Measurements from ENCODE around the gene COTL1. TPM values are rescaled to one million over a fixed set of nuclear protein-coding genes. Genes with fewer than 3 reads are reported as not detected.
A peak's percentile ranks its signal among the peaks of the same experiment; 100 is the strongest.

COTL1 gene
- total RNA-seq, 1 experiment from 2014 or later, result 102 TPM

DNA sequence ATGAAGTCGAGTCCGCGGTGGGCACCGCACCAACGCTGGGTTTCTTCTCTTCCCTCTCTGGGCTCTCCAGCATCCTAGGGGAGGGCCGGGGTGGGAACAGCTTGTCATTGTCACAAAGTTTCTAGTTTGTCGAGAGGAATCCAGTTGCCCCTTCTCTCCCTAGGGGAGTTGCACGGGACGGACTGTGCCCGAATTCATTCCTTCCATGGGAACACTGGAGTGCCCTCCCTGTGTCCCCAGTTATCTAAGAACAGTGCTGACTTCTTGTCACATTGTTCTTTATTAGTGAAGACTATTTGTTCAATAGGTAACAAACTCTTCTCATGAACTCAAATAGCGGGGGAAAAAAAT lies 31.6 kb upstream of the COTL1 start:
- H3K4me3 Mint-ChIP-seq, result peak overlapping the region; percentile 73
- POLR2A ChIA-PET, result interaction anchor here (0.6 kb wide), 1 partner anchor 270 kb away, joined by 4 read pairs; no protein-coding TSS in a partner anchor
- H3K9me3 Mint-ChIP-seq, result no peaks in the 10 kb centered on the region
- no peak overlapping the region for H3K27ac Mint-ChIP-seq
- no peak for DNase-seq (ENCODE audit: low spot score)
- TF ChIP-seq, protein P1, sequence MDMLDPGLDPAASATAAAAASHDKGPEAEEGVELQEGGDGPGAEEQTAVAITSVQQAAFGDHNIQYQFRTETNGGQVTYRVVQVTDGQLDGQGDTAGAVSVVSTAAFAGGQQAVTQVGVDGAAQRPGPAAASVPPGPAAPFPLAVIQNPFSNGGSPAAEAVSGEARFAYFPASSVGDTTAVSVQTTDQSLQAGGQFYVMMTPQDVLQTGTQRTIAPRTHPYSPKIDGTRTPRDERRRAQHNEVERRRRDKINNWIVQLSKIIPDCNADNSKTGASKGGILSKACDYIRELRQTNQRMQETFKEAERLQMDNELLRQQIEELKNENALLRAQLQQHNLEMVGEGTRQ (CRISPR knock-in tag; IDR thresholded peaks at IDR 0.05), result no peak
- TF ChIP-seq FOXK1 (CRISPR knock-in tag; IDR thresholded peaks at IDR 0.05), result no peak
- TF ChIP-seq, protein P2, sequence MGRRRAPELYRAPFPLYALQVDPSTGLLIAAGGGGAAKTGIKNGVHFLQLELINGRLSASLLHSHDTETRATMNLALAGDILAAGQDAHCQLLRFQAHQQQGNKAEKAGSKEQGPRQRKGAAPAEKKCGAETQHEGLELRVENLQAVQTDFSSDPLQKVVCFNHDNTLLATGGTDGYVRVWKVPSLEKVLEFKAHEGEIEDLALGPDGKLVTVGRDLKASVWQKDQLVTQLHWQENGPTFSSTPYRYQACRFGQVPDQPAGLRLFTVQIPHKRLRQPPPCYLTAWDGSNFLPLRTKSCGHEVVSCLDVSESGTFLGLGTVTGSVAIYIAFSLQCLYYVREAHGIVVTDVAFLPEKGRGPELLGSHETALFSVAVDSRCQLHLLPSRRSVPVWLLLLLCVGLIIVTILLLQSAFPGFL (CRISPR knock-in tag; IDR thresholded peaks at IDR 0.05; ENCODE audit: borderline replicate concordance), result no peak
- no peak for TF ChIP-seq FOXP1 (CRISPR knock-in tag; IDR thresholded peaks at IDR 0.05; ENCODE audit: borderline replicate concordance)
- TF ChIP-seq, protein P3, sequence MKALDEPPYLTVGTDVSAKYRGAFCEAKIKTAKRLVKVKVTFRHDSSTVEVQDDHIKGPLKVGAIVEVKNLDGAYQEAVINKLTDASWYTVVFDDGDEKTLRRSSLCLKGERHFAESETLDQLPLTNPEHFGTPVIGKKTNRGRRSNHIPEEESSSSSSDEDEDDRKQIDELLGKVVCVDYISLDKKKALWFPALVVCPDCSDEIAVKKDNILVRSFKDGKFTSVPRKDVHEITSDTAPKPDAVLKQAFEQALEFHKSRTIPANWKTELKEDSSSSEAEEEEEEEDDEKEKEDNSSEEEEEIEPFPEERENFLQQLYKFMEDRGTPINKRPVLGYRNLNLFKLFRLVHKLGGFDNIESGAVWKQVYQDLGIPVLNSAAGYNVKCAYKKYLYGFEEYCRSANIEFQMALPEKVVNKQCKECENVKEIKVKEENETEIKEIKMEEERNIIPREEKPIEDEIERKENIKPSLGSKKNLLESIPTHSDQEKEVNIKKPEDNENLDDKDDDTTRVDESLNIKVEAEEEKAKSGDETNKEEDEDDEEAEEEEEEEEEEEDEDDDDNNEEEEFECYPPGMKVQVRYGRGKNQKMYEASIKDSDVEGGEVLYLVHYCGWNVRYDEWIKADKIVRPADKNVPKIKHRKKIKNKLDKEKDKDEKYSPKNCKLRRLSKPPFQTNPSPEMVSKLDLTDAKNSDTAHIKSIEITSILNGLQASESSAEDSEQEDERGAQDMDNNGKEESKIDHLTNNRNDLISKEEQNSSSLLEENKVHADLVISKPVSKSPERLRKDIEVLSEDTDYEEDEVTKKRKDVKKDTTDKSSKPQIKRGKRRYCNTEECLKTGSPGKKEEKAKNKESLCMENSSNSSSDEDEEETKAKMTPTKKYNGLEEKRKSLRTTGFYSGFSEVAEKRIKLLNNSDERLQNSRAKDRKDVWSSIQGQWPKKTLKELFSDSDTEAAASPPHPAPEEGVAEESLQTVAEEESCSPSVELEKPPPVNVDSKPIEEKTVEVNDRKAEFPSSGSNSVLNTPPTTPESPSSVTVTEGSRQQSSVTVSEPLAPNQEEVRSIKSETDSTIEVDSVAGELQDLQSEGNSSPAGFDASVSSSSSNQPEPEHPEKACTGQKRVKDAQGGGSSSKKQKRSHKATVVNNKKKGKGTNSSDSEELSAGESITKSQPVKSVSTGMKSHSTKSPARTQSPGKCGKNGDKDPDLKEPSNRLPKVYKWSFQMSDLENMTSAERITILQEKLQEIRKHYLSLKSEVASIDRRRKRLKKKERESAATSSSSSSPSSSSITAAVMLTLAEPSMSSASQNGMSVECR (CRISPR knock-in tag; IDR thresholded peaks at IDR 0.05; ENCODE audit: borderline replicate concordance), result no peak
- TF ChIP-seq HMGA2 (CRISPR knock-in tag; IDR thresholded peaks at IDR 0.05), result no peak
- TF ChIP-seq, protein P4, sequence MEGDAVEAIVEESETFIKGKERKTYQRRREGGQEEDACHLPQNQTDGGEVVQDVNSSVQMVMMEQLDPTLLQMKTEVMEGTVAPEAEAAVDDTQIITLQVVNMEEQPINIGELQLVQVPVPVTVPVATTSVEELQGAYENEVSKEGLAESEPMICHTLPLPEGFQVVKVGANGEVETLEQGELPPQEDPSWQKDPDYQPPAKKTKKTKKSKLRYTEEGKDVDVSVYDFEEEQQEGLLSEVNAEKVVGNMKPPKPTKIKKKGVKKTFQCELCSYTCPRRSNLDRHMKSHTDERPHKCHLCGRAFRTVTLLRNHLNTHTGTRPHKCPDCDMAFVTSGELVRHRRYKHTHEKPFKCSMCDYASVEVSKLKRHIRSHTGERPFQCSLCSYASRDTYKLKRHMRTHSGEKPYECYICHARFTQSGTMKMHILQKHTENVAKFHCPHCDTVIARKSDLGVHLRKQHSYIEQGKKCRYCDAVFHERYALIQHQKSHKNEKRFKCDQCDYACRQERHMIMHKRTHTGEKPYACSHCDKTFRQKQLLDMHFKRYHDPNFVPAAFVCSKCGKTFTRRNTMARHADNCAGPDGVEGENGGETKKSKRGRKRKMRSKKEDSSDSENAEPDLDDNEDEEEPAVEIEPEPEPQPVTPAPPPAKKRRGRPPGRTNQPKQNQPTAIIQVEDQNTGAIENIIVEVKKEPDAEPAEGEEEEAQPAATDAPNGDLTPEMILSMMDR (IDR thresholded peaks at IDR 0.05), result no peak
- TF ChIP-seq, protein P5, sequence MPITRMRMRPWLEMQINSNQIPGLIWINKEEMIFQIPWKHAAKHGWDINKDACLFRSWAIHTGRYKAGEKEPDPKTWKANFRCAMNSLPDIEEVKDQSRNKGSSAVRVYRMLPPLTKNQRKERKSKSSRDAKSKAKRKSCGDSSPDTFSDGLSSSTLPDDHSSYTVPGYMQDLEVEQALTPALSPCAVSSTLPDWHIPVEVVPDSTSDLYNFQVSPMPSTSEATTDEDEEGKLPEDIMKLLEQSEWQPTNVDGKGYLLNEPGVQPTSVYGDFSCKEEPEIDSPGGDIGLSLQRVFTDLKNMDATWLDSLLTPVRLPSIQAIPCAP (CRISPR knock-in tag; IDR thresholded peaks at IDR 0.05), result no peak
- TF ChIP-seq TEAD4 (CRISPR knock-in tag; IDR thresholded peaks at IDR 0.05), result no peak
- no peak for TF ChIP-seq PRRX2 (CRISPR knock-in tag; IDR thresholded peaks at IDR 0.05)
- TF ChIP-seq OVOL2 (CRISPR knock-in tag; IDR thresholded peaks at IDR 0.05; ENCODE audit: borderline replicate concordance), result no peak
- no peak for TF ChIP-seq EMX1 (CRISPR knock-in tag; IDR thresholded peaks at IDR 0.05)
- peaks cover 20% of the 10 kb centered on the region for H3K4me1 Mint-ChIP-seq
- H3K27me3 Mint-ChIP-seq (ENCODE audit: low read depth), result peaks cover 19% of the 10 kb centered on the region
- ATAC-seq, result no peak
- peaks cover 20% of the 10 kb centered on the region; the same call in 1 of the 2 replicates for H3K36me3 Mint-ChIP-seq
- CTCF ChIA-PET, result interaction anchor here (0.7 to 3.9 kb wide), 4 partner anchors 23 to 852 kb away, joined by 3 to 23 read pairs (median 10); no protein-coding TSS in a partner anchor

DNA sequence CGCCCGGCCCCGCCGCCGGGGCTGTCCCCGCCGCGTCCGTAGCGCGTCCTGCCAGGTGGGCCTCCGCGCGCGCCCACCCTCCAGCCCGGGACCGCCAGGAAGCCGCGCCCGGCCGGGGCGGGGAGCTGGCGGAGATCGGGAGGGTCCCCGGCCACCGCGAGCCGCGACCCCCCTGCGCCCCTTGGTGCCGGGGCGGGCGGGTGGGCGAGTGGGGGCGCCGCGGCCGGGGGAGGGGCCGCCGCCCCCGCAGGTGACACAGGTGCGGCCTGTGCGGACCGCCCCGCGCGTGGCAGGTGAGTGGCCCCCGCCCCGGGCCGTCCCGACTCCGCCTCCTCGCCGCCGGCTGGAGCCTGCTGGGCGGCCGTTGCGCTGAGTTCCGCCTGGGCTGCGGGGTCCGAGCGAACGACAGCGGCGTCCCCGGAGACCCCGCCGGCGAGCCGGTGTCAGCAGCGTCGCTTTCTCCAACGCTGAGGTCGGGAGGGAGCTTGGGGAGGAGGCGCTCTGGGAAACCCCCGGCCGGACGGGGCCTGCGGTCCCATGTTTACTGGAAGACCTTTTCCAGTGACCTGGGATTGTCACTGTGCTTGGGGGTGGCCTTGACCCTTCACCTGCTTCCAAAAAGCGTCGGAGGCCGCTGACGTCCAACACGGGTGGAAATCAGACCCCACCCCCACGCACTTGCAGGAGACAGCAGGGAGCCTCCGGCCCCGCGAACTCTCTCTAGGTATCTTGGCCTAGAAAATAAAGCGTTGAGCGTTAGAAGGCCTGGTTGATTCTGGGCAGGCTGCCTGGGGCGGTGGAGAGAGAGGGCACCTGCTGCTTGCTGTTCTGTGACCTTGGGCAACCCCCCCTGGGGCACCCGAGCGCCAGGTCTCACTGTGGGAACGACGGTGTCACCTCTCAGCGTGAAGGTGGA lies 31.0 kb upstream of the COTL1 start:
- peaks cover 15% of the 10 kb centered on the region; the same call in 1 of the 2 replicates for H3K36me3 Mint-ChIP-seq
- peak; percentile 51 for DNase-seq (ENCODE audit: low spot score)
- H3K9me3 Mint-ChIP-seq, result no peaks in the 10 kb centered on the region
- peak overlapping the region; percentile 73 for H3K4me3 Mint-ChIP-seq
- peaks cover 20% of the 10 kb centered on the region for H3K4me1 Mint-ChIP-seq
- CTCF ChIA-PET, result interaction anchor here (0.6 to 3.9 kb wide), 6 partner anchors 19 to 89 kb away, joined by 3 to 23 read pairs (median 4); no protein-coding TSS in a partner anchor
- POLR2A ChIA-PET, result interaction anchor here (0.6 kb wide), 1 partner anchor 270 kb away, joined by 4 read pairs; no protein-coding TSS in a partner anchor
- H3K27me3 Mint-ChIP-seq (ENCODE audit: low read depth), result peaks cover 19% of the 10 kb centered on the region
- TF ChIP-seq, protein P6, sequence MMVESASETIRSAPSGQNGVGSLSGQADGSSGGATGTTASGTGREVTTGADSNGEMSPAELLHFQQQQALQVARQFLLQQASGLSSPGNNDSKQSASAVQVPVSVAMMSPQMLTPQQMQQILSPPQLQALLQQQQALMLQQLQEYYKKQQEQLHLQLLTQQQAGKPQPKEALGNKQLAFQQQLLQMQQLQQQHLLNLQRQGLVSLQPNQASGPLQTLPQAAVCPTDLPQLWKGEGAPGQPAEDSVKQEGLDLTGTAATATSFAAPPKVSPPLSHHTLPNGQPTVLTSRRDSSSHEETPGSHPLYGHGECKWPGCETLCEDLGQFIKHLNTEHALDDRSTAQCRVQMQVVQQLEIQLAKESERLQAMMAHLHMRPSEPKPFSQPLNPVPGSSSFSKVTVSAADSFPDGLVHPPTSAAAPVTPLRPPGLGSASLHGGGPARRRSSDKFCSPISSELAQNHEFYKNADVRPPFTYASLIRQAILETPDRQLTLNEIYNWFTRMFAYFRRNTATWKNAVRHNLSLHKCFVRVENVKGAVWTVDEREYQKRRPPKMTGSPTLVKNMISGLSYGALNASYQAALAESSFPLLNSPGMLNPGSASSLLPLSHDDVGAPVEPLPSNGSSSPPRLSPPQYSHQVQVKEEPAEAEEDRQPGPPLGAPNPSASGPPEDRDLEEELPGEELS (CRISPR knock-in tag; IDR thresholded peaks at IDR 0.05), result peak; percentile 65; the same call in 1 of the 2 replicates
- TF ChIP-seq SP1 (CRISPR knock-in tag; conservative IDR thresholded peaks at IDR 0.05) (0 out of 2 replicates have a peak, but pooled peaks have one; percentile 19), FOXP1 (CRISPR knock-in tag; IDR thresholded peaks at IDR 0.05; ENCODE audit: borderline replicate concordance) (peak; percentile 45; the same call in 1 of the 2 replicates), ZNF219 (CRISPR knock-in tag; IDR thresholded peaks at IDR 0.05; ENCODE audit: borderline replicate concordance) (no peak)
- peak; percentile 65 for ATAC-seq
- no peak overlapping the region for H3K27ac Mint-ChIP-seq

Data from WTC11 (cell line).